DOHH2 (cell line): Measurements from ENCODE around the gene HIVEP2.

Experiments used
- H3F3A ChIP-seq: fragments of 200-600 bp; sonication (generic), shearing (Covaris generic); 2 replicates; pipeline ENCODE4 v1.6.0; 2016; ENCODE audit warnings: antibody characterized with exemption, mild to moderate bottlenecking; ENCODE audit not compliant: control insufficient read depth, insufficient read depth
- H3K27ac ChIP-seq: fragments of 200-600 bp; sonication (generic); 2 replicates; pipeline ENCODE4 v1.5.1; 2014; ENCODE audit warnings: low read depth, mild to moderate bottlenecking, low read length, moderate library complexity
- H3K27me3 ChIP-seq: fragments of 200-600 bp; sonication (generic); 2 replicates; pipeline ENCODE4 v1.6.1; 2014; ENCODE audit warnings: mild to moderate bottlenecking, low read length, mixed read lengths; ENCODE audit not compliant: control insufficient read depth
- H3K36me3 ChIP-seq: fragments of 200-600 bp; sonication (generic); 2 replicates; pipeline ENCODE4 v1.6.1; 2014; ENCODE audit warnings: mild to moderate bottlenecking, low read length, moderate library complexity, mixed read lengths; ENCODE audit not compliant: control insufficient read depth
- H3K4me1 ChIP-seq: fragments of 200-600 bp; sonication (generic); 2 replicates; pipeline ENCODE4 v1.6.1; 2014; ENCODE audit warnings: mild to moderate bottlenecking, low read length, mixed read lengths; ENCODE audit not compliant: control insufficient read depth
- H3K4me2 ChIP-seq: fragments of 200-600 bp; sonication (generic); 2 replicates; pipeline ENCODE4 v1.6.0; 2014; ENCODE audit warnings: mild to moderate bottlenecking, low read length, moderate library complexity
- H3K4me3 ChIP-seq: fragments of 200-600 bp; sonication (generic); 2 replicates; pipeline ENCODE4 v1.5.1; 2014; ENCODE audit warnings: mild to moderate bottlenecking, low read length, mixed read lengths
- H3K79me2 ChIP-seq: fragments of 200-600 bp; sonication (generic); 2 replicates; pipeline ENCODE4 v1.6.1; 2014; ENCODE audit warnings: mild to moderate bottlenecking, low read length, mixed read lengths; ENCODE audit not compliant: control insufficient read depth
- H3K9me2 ChIP-seq: fragments of 200-600 bp; sonication (generic); replicated peaks from 2 replicates; pipeline ENCODE4 v1.6.1; 2014; ENCODE audit warnings: mild to moderate bottlenecking, low read length, mixed read lengths; ENCODE audit not compliant: control insufficient read depth
- H3K9me3 ChIP-seq: fragments of 200-600 bp; sonication (generic); 2 replicates; pipeline ENCODE4 v1.6.1; 2014; ENCODE audit warnings: antibody characterized with exemption, low read length, mixed read lengths; ENCODE audit not compliant: control insufficient read depth, insufficient read depth
- H4K20me1 ChIP-seq: fragments of 200-600 bp; sonication (generic); 2 replicates; pipeline ENCODE4 v1.6.0; 2014; ENCODE audit warnings: low read depth, mild to moderate bottlenecking, antibody characterized with exemption, low read length, moderate library complexity; ENCODE audit not compliant: control insufficient read depth, insufficient read depth
- CTCF ChIP-seq: fragments of 200-600 bp; sonication (generic); IDR thresholded peaks from one replicate; pipeline ENCODE4 v1.5.1; 2014; ENCODE audit warnings: antibody characterized with exemption, mild to moderate bottlenecking, low read depth, low read length; ENCODE audit not compliant: poor library complexity, severe bottlenecking
- EZH2phosphoT487 ChIP-seq: fragments of 200-600 bp; sonication (generic); IDR thresholded peaks from 2 replicates; pipeline ENCODE4 v1.6.1; 2017; ENCODE audit warnings: borderline replicate concordance, mild to moderate bottlenecking, antibody characterized with exemption, low read length, moderate library complexity, mixed read lengths

HIVEP2 gene

GRCh38 chr6:142816486-142816885 is 128.5 kb downstream of the HIVEP2 start:
- H3F3A ChIP-seq, result peaks cover 14% of the 10 kb centered on the region
- no peaks in the 10 kb centered on the region for H3K9me3 ChIP-seq
- H3K4me2 ChIP-seq, result no peak overlapping the region
- no peak overlapping the region for H3K4me3 ChIP-seq
- H3K4me1 ChIP-seq, result peaks cover 29% of the 10 kb centered on the region
- H3K27me3 ChIP-seq, result no peaks in the 10 kb centered on the region
- peaks cover 8% of the 10 kb centered on the region for H3K36me3 ChIP-seq
- H3K79me2 ChIP-seq, result peaks cover 16% of the 10 kb centered on the region
- no peak for TF ChIP-seq EZH2phosphoT487
- TF ChIP-seq CTCF, result no peak
- no peaks in the 10 kb centered on the region for H4K20me1 ChIP-seq
- H3K9me2 ChIP-seq, result no peaks in the 10 kb centered on the region
- H3K27ac ChIP-seq, result no peak overlapping the region

GRCh38 chr6:142816031-142816430 is 128.9 kb downstream of the HIVEP2 start:
- H4K20me1 ChIP-seq, result no peaks in the 10 kb centered on the region
- peaks cover 13% of the 10 kb centered on the region for H3K79me2 ChIP-seq
- H3K4me1 ChIP-seq, result peaks cover 25% of the 10 kb centered on the region
- H3K4me2 ChIP-seq, result no peak overlapping the region
- H3K27ac ChIP-seq, result no peak overlapping the region
- H3K9me2 ChIP-seq, result no peaks in the 10 kb centered on the region
- H3K27me3 ChIP-seq, result no peaks in the 10 kb centered on the region
- H3K9me3 ChIP-seq, result no peaks in the 10 kb centered on the region
- TF ChIP-seq EZH2phosphoT487, result no peak
- TF ChIP-seq CTCF, result no peak
- H3F3A ChIP-seq, result peaks cover 14% of the 10 kb centered on the region
- peaks cover 11% of the 10 kb centered on the region for H3K36me3 ChIP-seq
- no peak overlapping the region for H3K4me3 ChIP-seq

DNA sequence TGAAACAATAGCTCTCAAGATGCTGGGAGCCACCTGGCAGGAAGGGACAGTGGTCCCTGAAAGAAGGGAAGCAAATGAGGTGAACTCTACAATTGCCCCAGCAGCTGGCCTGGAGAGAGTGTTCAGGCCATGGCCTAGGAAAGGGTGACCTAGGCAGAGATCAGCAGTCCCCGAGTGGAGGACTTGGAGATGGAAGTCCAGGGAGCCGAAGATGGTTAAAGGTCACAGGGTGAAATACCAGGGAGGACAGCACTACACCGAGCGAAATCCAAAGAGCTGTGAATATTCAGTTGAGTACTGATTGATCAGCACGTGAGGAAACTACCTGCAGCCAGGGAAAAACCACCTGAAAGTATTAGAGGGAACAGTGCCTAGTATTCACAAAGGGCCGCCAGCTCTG is 133.1 kb downstream of the HIVEP2 start:
- no peaks in the 10 kb centered on the region for H3K27me3 ChIP-seq
- H3K79me2 ChIP-seq, result peaks cover 6% of the 10 kb centered on the region
- H3K4me1 ChIP-seq, result no peaks in the 10 kb centered on the region
- H3K4me2 ChIP-seq, result no peak overlapping the region
- H4K20me1 ChIP-seq, result no peaks in the 10 kb centered on the region
- TF ChIP-seq EZH2phosphoT487 (no peak), CTCF (no peak)
- peaks cover 17% of the 10 kb centered on the region for H3K36me3 ChIP-seq
- no peak overlapping the region for H3K27ac ChIP-seq
- no peaks in the 10 kb centered on the region for H3F3A ChIP-seq
- no peaks in the 10 kb centered on the region for H3K9me3 ChIP-seq
- H3K9me2 ChIP-seq, result no peaks in the 10 kb centered on the region
- no peak overlapping the region for H3K4me3 ChIP-seq
